Measurements from ENCODE around the gene ATP2A3.

The ATP2A3 gene

GRCh38 chr17:3935825-3936355 is 28.3 kb downstream of the ATP2A3 start:
- in situ Hi-C loops (cut with HindIII; ENCODE audit: low sequenced_read_pairs), result no loop called here

- in situ Hi-C loops (cut with HindIII; ENCODE audit: low sequenced_read_pairs), result no loop called here
Measured at GRCh38 chr17:3935140-3935542, 29.1 kb downstream of the ATP2A3 start.

- in situ Hi-C loops (cut with HindIII; ENCODE audit: low sequenced_read_pairs), result no loop called here
Measured at GRCh38 chr17:3929764-3930163, 34.5 kb downstream of the ATP2A3 start.

GRCh38 chr17:3929181-3929580 is 35.1 kb downstream of the ATP2A3 start:
- in situ Hi-C loops (cut with HindIII; ENCODE audit: low sequenced_read_pairs), result no loop called here

- in situ Hi-C loops (cut with HindIII; ENCODE audit: low sequenced_read_pairs), result no loop called here
Measured at GRCh38 chr17:3928406-3928805, 35.8 kb downstream of the ATP2A3 start.

- in situ Hi-C loops (cut with HindIII; ENCODE audit: low sequenced_read_pairs), result no loop called here
Measured at GRCh38 chr17:3927628-3928340, 36.5 kb downstream of the ATP2A3 start.

GRCh38 chr17:3926860-3927627 is 37.2 kb downstream of the ATP2A3 start:
- in situ Hi-C loops (cut with HindIII; ENCODE audit: low sequenced_read_pairs), result no loop called here

- in situ Hi-C loops (cut with HindIII; ENCODE audit: low sequenced_read_pairs), result no loop called here
Measured at GRCh38 chr17:3925684-3926485, 38.4 kb downstream of the ATP2A3 start.

- in situ Hi-C loops (cut with HindIII; ENCODE audit: low sequenced_read_pairs), result no loop called here
Measured at GRCh38 chr17:3924512-3925350, 39.5 kb downstream of the ATP2A3 start.

GRCh38 chr17:3923466-3924190 is 40.6 kb downstream of the ATP2A3 start:
- in situ Hi-C loops (cut with HindIII; ENCODE audit: low sequenced_read_pairs), result no loop called here

- in situ Hi-C loops (cut with HindIII; ENCODE audit: low sequenced_read_pairs), result no loop called here
Measured at GRCh38 chr17:3922765-3923164, 41.5 kb downstream of the ATP2A3 start.

- in situ Hi-C loops (cut with HindIII; ENCODE audit: low sequenced_read_pairs), result no loop called here
Measured at GRCh38 chr17:3921502-3922319, 42.5 kb downstream of the ATP2A3 start.

GRCh38 chr17:3921006-3921405 is 43.2 kb downstream of the ATP2A3 start:
- in situ Hi-C loops (cut with HindIII; ENCODE audit: low sequenced_read_pairs), result no loop called here

- in situ Hi-C loops (cut with HindIII; ENCODE audit: low sequenced_read_pairs), result no loop called here
Measured at GRCh38 chr17:3919123-3919624, 45.1 kb downstream of the ATP2A3 start.

GRCh38 chr17:3918372-3919122 is 45.7 kb downstream of the ATP2A3 start:
- in situ Hi-C loops (cut with HindIII; ENCODE audit: low sequenced_read_pairs), result no loop called here

GRCh38 chr17:3917391-3917931 is 46.8 kb downstream of the ATP2A3 start:
- in situ Hi-C loops (cut with HindIII; ENCODE audit: low sequenced_read_pairs), result no loop called here

- in situ Hi-C loops (cut with HindIII; ENCODE audit: low sequenced_read_pairs), result no loop called here
Measured at GRCh38 chr17:3916825-3917224, 47.4 kb downstream of the ATP2A3 start.
